Measurements from ENCODE around the gene GIMAP5. TPM values are rescaled to one million over a fixed set of nuclear protein-coding genes. Genes with fewer than 3 reads are reported as not detected.

GIMAP5 gene
- total RNA-seq, 1 donor from 2014 or later = not detected

GRCh38 chr7:150788474-150789269, 51.5 kb downstream of the GIMAP5 start:
- DNase-seq (ENCODE audit: low spot score) = no peak
- no peak overlapping the region for H3K27ac Mint-ChIP-seq
- H3K4me3 ChIP-seq = no peak overlapping the region
- no peak overlapping the region for H2AFZ ChIP-seq (replicated peaks)
- no peak overlapping the region for H3K4me2 ChIP-seq
- no peak overlapping the region for H3K9ac ChIP-seq
- TF ChIP-seq EZH2phosphoT487 (IDR thresholded peaks at IDR 0.05) (no peak), EZH2 (IDR thresholded peaks at IDR 0.05) (no peak)
- TF ChIP-seq, protein P1, sequence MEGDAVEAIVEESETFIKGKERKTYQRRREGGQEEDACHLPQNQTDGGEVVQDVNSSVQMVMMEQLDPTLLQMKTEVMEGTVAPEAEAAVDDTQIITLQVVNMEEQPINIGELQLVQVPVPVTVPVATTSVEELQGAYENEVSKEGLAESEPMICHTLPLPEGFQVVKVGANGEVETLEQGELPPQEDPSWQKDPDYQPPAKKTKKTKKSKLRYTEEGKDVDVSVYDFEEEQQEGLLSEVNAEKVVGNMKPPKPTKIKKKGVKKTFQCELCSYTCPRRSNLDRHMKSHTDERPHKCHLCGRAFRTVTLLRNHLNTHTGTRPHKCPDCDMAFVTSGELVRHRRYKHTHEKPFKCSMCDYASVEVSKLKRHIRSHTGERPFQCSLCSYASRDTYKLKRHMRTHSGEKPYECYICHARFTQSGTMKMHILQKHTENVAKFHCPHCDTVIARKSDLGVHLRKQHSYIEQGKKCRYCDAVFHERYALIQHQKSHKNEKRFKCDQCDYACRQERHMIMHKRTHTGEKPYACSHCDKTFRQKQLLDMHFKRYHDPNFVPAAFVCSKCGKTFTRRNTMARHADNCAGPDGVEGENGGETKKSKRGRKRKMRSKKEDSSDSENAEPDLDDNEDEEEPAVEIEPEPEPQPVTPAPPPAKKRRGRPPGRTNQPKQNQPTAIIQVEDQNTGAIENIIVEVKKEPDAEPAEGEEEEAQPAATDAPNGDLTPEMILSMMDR (IDR thresholded peaks at IDR 0.05) = no peak
- peaks cover 8% of the 10 kb centered on the region for H3K4me1 ChIP-seq
- peaks cover 8% of the 10 kb centered on the region for H3K27me3 Mint-ChIP-seq (ENCODE audit: insufficient read depth, low read depth)
- no peaks in the 10 kb centered on the region for H3K36me3 Mint-ChIP-seq
- no peak overlapping the region for H3K4me3 Mint-ChIP-seq
- H3K9me3 ChIP-seq (ENCODE audit: low read depth) = no peaks in the 10 kb centered on the region
- no peaks in the 10 kb centered on the region for H4K20me1 ChIP-seq (ENCODE audit: low read depth)
- no peaks in the 10 kb centered on the region for H3K36me3 ChIP-seq
- no peaks in the 10 kb centered on the region for H3K79me2 ChIP-seq (ENCODE audit: low read depth)
- no peaks in the 10 kb centered on the region for H3K9me3 Mint-ChIP-seq
- H3K27ac ChIP-seq = no peak overlapping the region
- H3K27me3 ChIP-seq = no peaks in the 10 kb centered on the region
- no peaks in the 10 kb centered on the region for H3F3A ChIP-seq (ENCODE audit: low read depth)
- no peaks in the 10 kb centered on the region for H3K4me1 Mint-ChIP-seq

DNA sequence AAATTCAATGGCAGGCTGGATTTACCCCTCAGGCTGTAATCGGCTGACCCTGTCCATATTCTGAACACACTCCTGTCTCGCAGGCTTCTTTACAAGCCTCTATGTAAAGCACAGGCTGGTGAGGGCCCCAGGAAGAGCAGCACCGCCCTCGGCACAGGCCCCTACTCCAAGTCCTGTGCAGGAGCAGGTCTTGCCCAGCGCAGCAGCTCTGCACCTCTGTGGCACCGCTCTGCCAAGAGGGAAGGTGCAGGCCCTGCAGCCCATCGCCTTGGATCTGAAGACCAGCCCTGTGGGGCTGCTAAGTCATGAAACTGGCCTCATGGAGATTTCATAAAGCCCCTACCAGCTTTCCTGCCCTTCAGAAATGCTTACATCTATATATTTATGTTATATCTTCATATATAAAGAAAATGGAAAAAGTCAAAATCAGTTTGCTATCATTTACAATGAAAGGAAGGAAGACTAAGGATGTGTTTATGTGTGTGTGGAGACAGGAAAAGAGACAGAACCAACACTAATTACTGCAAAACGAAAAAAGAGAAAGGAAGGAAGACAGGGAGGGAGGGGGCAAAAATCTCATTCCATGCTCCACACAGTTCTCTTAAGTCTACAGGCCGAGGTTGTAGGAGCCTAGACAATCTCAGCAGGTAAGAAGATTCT, 53.3 kb downstream of the GIMAP5 start:
- H3K4me3 ChIP-seq = no peak overlapping the region
- H3K27ac ChIP-seq = no peak overlapping the region
- no peaks in the 10 kb centered on the region for H3K9me3 ChIP-seq (ENCODE audit: low read depth)
- no peak overlapping the region for H3K27ac Mint-ChIP-seq
- H3K4me1 ChIP-seq = no peaks in the 10 kb centered on the region
- no peaks in the 10 kb centered on the region for H3K79me2 ChIP-seq (ENCODE audit: low read depth)
- H3F3A ChIP-seq (ENCODE audit: low read depth) = no peaks in the 10 kb centered on the region
- H3K27me3 Mint-ChIP-seq (ENCODE audit: insufficient read depth, low read depth) = peaks cover 8% of the 10 kb centered on the region
- TF ChIP-seq, protein P1 (IDR thresholded peaks at IDR 0.05) = no peak
- TF ChIP-seq EZH2phosphoT487 (IDR thresholded peaks at IDR 0.05) (no peak), EZH2 (IDR thresholded peaks at IDR 0.05) (no peak)
- H3K4me3 Mint-ChIP-seq = no peak overlapping the region
- H3K9ac ChIP-seq = no peak overlapping the region
- H2AFZ ChIP-seq (replicated peaks) = no peak overlapping the region
- no peaks in the 10 kb centered on the region for H3K36me3 Mint-ChIP-seq
- H3K4me1 Mint-ChIP-seq = no peaks in the 10 kb centered on the region
- no peak for DNase-seq (ENCODE audit: low spot score)
- H3K27me3 ChIP-seq = no peaks in the 10 kb centered on the region
- H3K4me2 ChIP-seq = no peak overlapping the region
- H4K20me1 ChIP-seq (ENCODE audit: low read depth) = no peaks in the 10 kb centered on the region
- H3K9me3 Mint-ChIP-seq = no peaks in the 10 kb centered on the region
- no peaks in the 10 kb centered on the region for H3K36me3 ChIP-seq

DNA sequence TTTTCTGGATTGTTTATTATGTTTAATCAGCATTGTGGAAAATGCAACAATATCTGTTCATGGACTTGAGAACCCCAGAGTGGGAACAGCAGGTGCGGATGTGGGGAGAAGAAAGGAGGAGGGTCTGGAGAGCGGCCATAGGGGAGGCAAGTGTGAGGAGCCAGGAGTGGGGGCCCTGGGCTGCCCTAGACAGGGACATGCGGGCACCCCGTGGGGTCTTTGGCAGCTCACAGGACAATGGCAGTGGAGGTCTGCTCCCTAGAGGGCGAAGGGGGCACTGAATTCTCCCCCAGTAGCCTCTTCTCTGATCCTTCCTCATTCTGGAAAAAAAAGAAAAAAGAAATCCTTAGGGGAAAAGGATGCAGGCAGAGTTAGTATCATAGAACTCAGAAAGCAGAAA, 54.1 kb downstream of the GIMAP5 start:
- Histone ChIP-seq H3K4me3 (no peak overlapping the region), H3K36me3 (no peaks in the 10 kb centered on the region), H3K9me3 (ENCODE audit: low read depth) (no peaks in the 10 kb centered on the region), H3F3A (ENCODE audit: low read depth) (no peaks in the 10 kb centered on the region), H3K4me2 (no peak overlapping the region), H3K79me2 (ENCODE audit: low read depth) (no peaks in the 10 kb centered on the region), H4K20me1 (ENCODE audit: low read depth) (no peaks in the 10 kb centered on the region), H3K27me3 (peaks cover 7% of the 10 kb centered on the region), H2AFZ (replicated peaks) (no peak overlapping the region), H3K4me1 (no peaks in the 10 kb centered on the region), H3K9ac (no peak overlapping the region), H3K27ac (no peak overlapping the region)
- H3K27ac Mint-ChIP-seq = no peak overlapping the region
- H3K4me1 Mint-ChIP-seq = no peaks in the 10 kb centered on the region
- TF ChIP-seq EZH2 (IDR thresholded peaks at IDR 0.05) (no peak), EZH2phosphoT487 (IDR thresholded peaks at IDR 0.05) (no peak)
- TF ChIP-seq, protein P1 (IDR thresholded peaks at IDR 0.05) = no peak
- DNase-seq (ENCODE audit: low spot score) = no peak
- H3K9me3 Mint-ChIP-seq = peaks cover 3% of the 10 kb centered on the region
- peaks cover 13% of the 10 kb centered on the region for H3K27me3 Mint-ChIP-seq (ENCODE audit: insufficient read depth, low read depth)
- H3K36me3 Mint-ChIP-seq = no peaks in the 10 kb centered on the region
- no peak overlapping the region for H3K4me3 Mint-ChIP-seq

Data from neural progenitor cell (in vitro differentiated cells).